ENCODE data around the gene TEX26.

TEX26 gene

DNA sequence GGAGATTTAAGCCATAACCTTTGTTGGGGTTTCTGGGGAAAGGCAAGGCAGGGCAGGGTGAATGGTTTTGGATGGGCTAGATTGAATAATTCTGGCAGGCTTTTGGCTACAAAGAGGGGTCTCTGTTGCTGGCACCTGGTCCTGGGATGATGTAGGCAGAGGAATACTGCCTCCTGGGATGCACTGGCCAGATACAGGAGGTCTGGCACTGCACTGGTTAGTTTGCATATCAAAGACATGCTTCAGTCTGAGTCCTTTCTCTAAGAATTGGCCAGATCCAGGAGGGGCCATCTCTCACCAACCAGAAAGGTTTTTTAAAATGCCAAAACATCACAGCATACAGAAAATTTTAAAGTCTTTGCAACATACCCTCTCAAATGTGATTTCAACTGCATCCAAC is 34.4 kb upstream of the TEX26 start:
- no peak overlapping the region for H3K4me3 ChIP-seq (ENCODE audit: low read length)
- TF ChIP-seq, protein P1, sequence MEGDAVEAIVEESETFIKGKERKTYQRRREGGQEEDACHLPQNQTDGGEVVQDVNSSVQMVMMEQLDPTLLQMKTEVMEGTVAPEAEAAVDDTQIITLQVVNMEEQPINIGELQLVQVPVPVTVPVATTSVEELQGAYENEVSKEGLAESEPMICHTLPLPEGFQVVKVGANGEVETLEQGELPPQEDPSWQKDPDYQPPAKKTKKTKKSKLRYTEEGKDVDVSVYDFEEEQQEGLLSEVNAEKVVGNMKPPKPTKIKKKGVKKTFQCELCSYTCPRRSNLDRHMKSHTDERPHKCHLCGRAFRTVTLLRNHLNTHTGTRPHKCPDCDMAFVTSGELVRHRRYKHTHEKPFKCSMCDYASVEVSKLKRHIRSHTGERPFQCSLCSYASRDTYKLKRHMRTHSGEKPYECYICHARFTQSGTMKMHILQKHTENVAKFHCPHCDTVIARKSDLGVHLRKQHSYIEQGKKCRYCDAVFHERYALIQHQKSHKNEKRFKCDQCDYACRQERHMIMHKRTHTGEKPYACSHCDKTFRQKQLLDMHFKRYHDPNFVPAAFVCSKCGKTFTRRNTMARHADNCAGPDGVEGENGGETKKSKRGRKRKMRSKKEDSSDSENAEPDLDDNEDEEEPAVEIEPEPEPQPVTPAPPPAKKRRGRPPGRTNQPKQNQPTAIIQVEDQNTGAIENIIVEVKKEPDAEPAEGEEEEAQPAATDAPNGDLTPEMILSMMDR (IDR thresholded peaks at IDR 0.05; ENCODE audit: insufficient read depth, low read depth, low read length, missing control alignments), result no peak
- no peak for DNase-seq (ENCODE audit: low read depth)

DNA sequence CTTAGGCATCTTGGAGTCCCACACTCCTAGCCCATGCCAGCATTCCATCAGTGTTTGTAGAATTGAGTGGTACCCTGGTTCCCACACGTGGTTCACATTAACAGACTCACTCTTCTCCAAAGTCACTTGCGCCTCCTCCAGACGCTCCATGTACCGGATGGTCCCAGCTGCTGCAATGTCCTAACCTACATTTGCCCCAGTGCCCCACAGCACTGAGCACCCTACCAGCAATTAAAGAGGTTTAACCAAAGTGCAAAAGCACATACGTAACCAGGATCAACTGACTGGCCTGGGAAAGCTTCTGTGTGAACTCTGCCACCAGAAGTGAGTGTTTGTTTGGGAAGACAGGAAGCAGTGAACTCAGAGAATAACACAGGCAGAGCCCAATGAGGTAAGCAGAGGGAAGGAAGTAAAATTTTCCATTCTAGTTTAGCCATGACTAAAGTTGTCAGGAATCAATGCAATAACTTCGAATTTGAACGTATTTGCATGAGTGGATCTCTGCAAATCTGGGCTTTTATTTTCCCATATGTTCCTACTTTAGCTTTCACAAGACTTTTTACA is 33.7 kb upstream of the TEX26 start:
- TF ChIP-seq, protein P1 (IDR thresholded peaks at IDR 0.05; ENCODE audit: insufficient read depth, low read depth, low read length, missing control alignments), result no peak
- H3K4me3 ChIP-seq (ENCODE audit: low read length), result no peak overlapping the region
- peak; percentile 57 for DNase-seq (ENCODE audit: low read depth)

DNA sequence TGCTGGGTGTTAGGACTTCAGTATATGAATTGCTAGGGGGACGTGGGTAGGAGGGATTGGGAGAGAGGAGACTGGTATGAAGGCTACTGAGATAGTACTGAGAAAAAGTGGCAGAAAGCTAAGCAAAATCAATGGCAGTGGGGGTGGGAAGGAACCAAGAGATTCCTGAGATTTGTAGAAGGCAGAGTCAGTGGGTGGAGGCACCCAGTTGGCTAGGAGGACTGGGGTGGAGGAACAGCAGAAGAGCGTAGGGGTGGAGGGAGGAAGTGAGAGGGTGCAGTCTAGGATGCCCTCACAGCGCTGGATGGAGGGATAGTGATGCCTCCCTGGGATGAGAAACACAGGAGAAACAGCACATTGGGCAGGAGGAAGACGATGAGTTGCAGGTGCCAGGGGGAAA is 32.0 kb upstream of the TEX26 start:
- no peak overlapping the region for H3K4me3 ChIP-seq (ENCODE audit: low read length)
- no peak for DNase-seq (ENCODE audit: low read depth)
- TF ChIP-seq, protein P1 (IDR thresholded peaks at IDR 0.05; ENCODE audit: insufficient read depth, low read depth, low read length, missing control alignments), result no peak

DNA sequence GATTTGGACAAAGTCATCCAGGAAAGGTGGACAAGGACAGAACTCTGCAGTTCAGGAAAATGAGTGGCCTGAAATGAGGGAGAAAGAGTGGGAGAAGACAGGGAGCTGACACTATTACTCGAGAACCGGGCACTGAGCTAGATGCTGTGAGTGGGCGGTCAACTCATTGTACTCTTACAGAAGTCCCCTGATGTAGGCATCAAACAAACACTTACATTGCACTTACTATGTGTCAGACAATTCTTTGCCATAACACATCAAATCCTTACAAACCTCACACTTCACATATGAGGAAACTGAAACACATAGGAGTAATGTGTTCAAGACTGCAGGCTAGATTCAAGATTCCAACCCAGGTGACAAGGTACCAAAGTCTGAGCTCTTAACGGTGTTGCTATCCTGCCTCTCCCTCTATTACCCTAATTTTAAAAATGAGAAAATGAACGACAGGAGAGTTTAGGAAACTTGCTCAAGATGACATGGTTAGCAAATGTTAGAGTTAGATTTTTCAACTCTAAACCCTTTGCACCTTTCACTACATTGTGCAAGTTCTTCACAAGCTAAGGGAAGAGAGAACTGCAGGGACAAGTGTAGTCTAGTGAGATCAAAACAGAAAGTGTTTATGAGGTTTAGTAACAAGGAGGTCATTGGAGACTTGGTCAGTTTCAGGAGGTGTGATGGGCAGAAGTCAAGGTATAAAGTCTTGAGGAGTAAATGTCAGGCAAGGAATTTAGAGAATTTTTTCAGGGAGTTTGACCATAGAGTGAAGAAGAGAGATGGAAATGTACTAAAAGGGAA is 31.3 kb upstream of the TEX26 start:
- DNase-seq (ENCODE audit: low read depth), result no peak
- TF ChIP-seq, protein P1 (IDR thresholded peaks at IDR 0.05; ENCODE audit: insufficient read depth, low read depth, low read length, missing control alignments), result no peak
- no peak overlapping the region for H3K4me3 ChIP-seq (ENCODE audit: low read length)

DNA sequence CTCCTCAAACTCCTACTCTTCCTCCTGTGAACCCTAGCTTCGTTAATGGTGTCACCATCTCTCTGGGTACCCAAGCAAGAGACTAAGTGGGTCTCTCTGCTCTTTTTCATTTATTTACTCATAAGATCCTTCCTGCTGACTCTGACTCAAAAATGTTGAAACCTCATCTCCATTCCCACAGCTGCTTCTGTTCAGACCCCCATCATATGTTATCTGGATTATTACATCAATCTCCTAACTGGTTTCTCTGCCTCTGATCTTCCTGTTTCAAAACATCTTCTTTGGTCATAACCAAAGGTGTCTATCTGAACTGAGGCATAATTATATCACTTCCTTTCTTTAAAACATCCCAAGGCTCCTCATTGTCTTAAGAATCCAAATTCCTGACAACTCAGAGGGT is 28.4 kb upstream of the TEX26 start:
- no peak for DNase-seq (ENCODE audit: low read depth)
- TF ChIP-seq, protein P1 (IDR thresholded peaks at IDR 0.05; ENCODE audit: insufficient read depth, low read depth, low read length, missing control alignments), result no peak
- H3K4me3 ChIP-seq (ENCODE audit: low read length), result no peak overlapping the region

DNA sequence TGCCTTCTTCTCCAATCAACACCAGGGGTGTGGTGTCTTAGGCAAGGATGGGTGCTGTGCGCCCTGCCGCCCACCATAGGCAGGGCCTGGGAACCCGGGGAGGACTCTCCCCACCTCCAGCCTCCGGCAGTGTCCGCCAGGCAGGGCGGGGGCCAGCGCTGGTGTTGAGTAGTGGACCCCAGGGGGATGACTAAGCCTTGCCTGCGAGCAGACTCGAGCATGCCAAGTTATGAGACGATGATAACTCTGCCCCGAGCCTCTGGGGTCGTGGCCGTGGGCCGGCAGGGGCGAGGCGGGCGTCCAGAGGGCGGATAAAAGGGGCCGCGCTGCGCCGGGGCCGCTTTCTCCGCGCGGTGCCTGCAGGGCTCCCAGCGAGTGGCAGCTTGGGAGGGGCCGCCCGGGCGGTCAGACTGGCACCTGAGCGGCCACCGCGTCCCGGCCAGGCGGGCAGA is 26.5 kb upstream of the TEX26 start, which contains the start of gene MEDAG:
Gene MEDAG, plus strand, starts transcription at position 340 of the 452 bp plus-strand sequence. CDS start 245 bp downstream, outside the sequence.
- H3K4me3 ChIP-seq (ENCODE audit: low read length), result no peak within 1 kb of the TSS
- peak; percentile 38 for DNase-seq (ENCODE audit: low read depth)
- TF ChIP-seq, protein P1 (IDR thresholded peaks at IDR 0.05; ENCODE audit: insufficient read depth, low read depth, low read length, missing control alignments), result no peak

Measured in epithelial cell of esophagus (primary cell).